GM18861 (cell line): Measurements from ENCODE around the gene TOMM22.

ENCODE experiments used
- ATAC-seq: cut with Tn5 transposase; IDR thresholded peaks from one replicate; pipeline ENCODE4 v1.9.1; 2021; ENCODE audit not compliant: unreplicated experiment

TOMM22 gene

GRCh38 chr22:38733329-38733723, 51.6 kb downstream of the TOMM22 start:
- no peak for ATAC-seq

- no peak for ATAC-seq
These were observed 52.1 kb downstream of the TOMM22 start for GRCh38 chr22:38733724-38734381.

- no peak for ATAC-seq
These were observed 52.8 kb downstream of the TOMM22 start for GRCh38 chr22:38734421-38735100.
